NB4 (cell line): ENCODE measurements around the gene CPEB4.

Experiments
- CTCF ChIP-seq: IDR thresholded peaks from one replicate; pipeline ENCODE4 v1.5.1; 2012; ENCODE audit warnings: low read depth, low read length
- POLR2A ChIP-seq: IDR thresholded peaks from 2 replicates; pipeline ENCODE4 v1.6.1; 2011; ENCODE audit warnings: mild to moderate bottlenecking; ENCODE audit not compliant: insufficient read length; ENCODE audit errors: extremely low read depth
- TF ChIP-seq, protein P1 (sequence below): IDR thresholded peaks from 2 replicates; pipeline ENCODE4 v1.6.1; 2011; ENCODE audit warnings: low read depth, low read length

GRCh38 chr5:173928871-173929574 lies 40.9 kb downstream of the CPEB4 start:
- TF ChIP-seq, protein P1, sequence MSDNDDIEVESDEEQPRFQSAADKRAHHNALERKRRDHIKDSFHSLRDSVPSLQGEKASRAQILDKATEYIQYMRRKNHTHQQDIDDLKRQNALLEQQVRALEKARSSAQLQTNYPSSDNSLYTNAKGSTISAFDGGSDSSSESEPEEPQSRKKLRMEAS, result no peak
- no peak for TF ChIP-seq POLR2A
- TF ChIP-seq CTCF, result no peak
